Duodenal mucosa (tissue), 2 donors: ENCODE measurements around the gene DUX4.
"Not testable (repeated sequence)": the region's sequence is repeated elsewhere in the genome, so short reads cannot be mapped to it uniquely, and the experiment has no call there.

ENCODE experiments used
- H3K27ac ChIP-seq: one replicate; pipeline ENCODE4 v1.7.0; 2013; ENCODE audit warnings: low read depth, low read length
- H3K27me3 ChIP-seq, 2 donors: one replicate each; pipeline ENCODE4 v1.7.0; 2013; ENCODE audit warnings: low read length in 2 of 2, control low read depth in 1 of 2; ENCODE audit not compliant: insufficient read depth in 2 of 2, control insufficient read depth in 1 of 2
- H3K36me3 ChIP-seq, 2 donors: one replicate each; pipeline ENCODE4 v1.7.0; 2013; ENCODE audit warnings: low read length in 2 of 2, control low read depth in 1 of 2; ENCODE audit not compliant: insufficient read depth in 2 of 2, control insufficient read depth in 1 of 2
- H3K4me1 ChIP-seq, 2 donors: one replicate each; pipeline ENCODE4 v1.7.0; 2013; ENCODE audit warnings: low read length in 2 of 2, control low read depth in 1 of 2; ENCODE audit not compliant: insufficient read depth in 2 of 2, control insufficient read depth in 1 of 2
- H3K4me3 ChIP-seq, 2 donors: one replicate each; pipeline ENCODE4 v1.7.0; 2013; ENCODE audit warnings: low read length in 2 of 2, low read depth in 1 of 2
- H3K9ac ChIP-seq, 2 donors: one replicate each; pipeline ENCODE4 v1.7.0; 2013; ENCODE audit warnings: low read length in 2 of 2, low read depth in 1 of 2
- H3K9me3 ChIP-seq, 2 donors: one replicate each; pipeline ENCODE4 v1.7.0; 2013; ENCODE audit warnings: low read length in 2 of 2, control low read depth in 1 of 2; ENCODE audit not compliant: control insufficient read depth in 1 of 2

Gene DUX4

DNA sequence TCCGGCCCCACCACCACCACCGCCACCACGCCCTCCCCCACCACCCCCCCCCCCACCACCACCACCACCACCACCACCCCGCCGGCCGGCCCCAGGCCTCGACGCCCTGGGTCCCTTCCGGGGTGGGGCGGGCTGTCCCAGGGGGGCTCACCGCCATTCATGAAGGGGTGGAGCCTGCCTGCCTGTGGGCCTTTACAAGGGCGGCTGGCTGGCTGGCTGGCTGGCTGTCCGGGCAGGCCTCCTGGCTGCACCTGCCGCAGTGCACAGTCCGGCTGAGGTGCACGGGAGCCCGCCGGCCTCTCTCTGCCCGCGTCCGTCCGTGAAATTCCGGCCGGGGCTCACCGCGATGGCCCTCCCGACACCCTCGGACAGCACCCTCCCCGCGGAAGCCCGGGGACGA lies at the start of gene DUX4:
Gene DUX4, plus strand, starts transcription at position 347 of the 400 bp plus-strand sequence. Its CDS starts 0 bp downstream, at position 347.
- H3K27me3 ChIP-seq, H3K36me3 ChIP-seq, H3K4me3 ChIP-seq, H3K27ac ChIP-seq, H3K9me3 ChIP-seq, H3K9ac ChIP-seq, H3K4me1 ChIP-seq: not testable (repeated sequence)

DNA sequence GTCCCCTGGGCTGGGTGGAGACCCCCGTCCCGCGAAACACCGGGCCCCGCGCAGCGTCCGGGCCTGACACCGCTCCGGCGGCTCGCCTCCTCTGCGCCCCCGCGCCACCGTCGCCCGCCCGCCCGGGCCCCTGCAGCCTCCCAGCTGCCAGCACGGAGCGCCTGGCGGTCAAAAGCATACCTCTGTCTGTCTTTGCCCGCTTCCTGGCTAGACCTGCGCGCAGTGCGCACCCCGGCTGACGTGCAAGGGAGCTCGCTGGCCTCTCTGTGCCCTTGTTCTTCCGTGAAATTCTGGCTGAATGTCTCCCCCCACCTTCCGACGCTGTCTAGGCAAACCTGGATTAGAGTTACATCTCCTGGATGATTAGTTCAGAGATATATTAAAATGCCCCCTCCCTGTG lies 1.9 kb downstream of the DUX4 start:
- H3K36me3 ChIP-seq, H3K4me3 ChIP-seq, H3K9ac ChIP-seq, H3K27ac ChIP-seq, H3K4me1 ChIP-seq, H3K9me3 ChIP-seq, H3K27me3 ChIP-seq: not testable (repeated sequence)

DNA sequence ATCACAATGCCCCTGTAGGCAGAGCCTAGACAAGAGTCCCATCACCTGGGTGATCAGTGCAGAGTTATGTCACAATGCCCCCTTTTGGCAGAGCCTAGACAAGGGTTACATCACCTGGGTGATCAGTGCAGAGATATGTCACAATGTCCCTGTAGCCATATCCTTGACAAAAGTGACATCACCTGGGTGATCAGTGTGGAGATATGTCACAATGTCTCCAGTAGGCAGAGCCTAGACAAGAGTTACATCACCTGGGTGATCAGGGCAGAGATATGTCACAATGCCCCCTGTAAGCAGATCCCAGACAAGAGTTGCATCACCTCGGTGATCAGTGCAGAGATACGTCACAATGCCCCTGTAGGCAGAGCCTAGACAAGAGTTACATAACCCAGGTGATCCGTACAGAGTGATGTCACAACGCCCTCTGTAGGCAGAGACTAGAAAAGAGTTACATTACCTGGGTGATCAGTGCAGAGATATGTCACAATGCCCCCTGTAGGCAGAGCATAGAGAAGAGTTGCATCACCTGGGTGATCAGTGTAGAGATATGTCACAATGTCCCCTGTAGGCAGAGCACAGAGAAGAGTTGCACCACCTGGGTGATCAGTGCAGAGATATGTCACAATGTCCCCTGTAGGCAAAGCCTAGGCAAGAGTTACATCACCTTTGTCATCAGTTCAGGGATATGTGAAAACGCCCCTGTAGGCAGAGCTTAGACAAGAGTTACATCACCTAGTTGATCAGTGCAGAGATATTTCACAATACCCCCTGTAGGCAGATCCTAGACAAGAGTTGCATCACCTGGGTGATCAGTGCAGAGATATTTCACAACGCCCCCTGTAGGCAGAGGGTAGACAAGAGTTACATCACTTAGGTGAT lies 4.4 kb downstream of the DUX4 start:
- not testable (repeated sequence) for H3K36me3 ChIP-seq, H3K27ac ChIP-seq, H3K4me1 ChIP-seq, H3K4me3 ChIP-seq, H3K9me3 ChIP-seq, H3K9ac ChIP-seq, H3K27me3 ChIP-seq

DNA sequence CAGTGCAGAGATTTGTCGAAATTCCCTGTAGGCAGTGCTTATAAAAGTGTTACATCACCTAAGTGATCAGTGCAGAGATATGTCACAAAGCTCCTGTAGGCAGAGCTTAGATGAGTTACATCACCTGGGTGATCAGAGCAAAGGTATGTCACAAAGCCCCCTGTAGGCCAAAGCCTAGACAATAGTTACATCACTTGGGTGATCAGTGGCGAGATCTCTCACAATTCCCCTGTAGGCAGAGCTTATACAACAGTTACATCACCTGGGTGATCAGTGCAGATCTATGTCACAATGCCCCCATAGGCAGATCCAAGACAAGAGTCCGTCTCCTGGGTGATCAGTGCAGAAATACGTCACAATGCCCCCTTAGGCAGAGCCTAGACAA lies 5.0 kb downstream of the DUX4 start:
- not testable (repeated sequence) for H3K27me3 ChIP-seq, H3K9me3 ChIP-seq, H3K4me1 ChIP-seq, H3K36me3 ChIP-seq, H3K9ac ChIP-seq, H3K27ac ChIP-seq, H3K4me3 ChIP-seq

DNA sequence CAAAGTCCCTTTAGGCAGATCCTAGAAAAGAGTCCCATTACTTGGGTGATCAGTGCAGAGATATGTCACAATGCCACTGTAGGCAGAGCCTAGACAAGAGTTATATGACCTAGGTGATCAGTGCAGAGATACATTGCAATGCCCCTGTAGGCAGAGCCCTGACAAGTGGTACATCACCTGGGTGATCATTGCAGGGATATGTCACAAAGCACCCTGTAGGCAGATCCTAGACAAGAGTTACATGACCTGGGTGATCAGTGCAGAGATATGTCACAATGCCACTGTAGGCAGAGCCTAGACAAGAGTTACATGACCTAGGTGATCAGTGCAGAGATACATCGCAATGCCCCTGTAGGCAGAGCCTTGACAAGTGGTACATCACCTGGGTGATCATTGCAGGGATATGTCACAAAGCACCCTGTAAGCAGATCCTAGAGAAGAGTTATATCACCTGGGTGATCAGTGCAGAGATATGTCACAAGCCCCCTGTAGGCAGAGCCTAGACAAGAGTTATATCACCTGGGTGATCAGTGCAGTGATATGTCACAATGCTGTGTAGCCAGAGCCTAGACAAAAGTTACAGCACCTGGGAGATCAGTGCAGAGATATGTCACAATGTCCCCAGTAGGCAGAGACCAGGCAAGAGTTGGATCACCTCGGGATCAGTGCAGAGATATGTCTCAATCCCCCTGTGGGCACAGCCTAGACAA lies 5.6 kb downstream of the DUX4 start:
- not testable (repeated sequence) for H3K36me3 ChIP-seq, H3K9ac ChIP-seq, H3K9me3 ChIP-seq, H3K27ac ChIP-seq, H3K27me3 ChIP-seq, H3K4me1 ChIP-seq, H3K4me3 ChIP-seq

DNA sequence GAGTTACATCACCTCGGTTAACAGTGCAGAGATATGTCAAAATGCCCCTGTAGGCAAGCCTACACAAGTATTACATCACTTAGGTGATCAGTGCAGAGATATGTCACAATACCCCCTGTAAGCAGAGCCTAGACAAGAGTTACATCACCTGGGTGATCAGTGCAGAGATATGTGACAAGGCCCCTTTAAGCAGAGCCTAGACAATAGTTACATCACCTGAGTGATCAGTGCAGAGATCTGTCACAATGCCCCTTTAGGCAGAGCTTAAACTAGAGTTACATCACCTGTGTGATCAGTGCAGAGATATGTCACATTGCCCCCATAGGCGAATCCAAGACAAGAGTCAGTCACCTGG lies 6.1 kb downstream of the DUX4 start:
- not testable (repeated sequence) for H3K9ac ChIP-seq, H3K36me3 ChIP-seq, H3K9me3 ChIP-seq, H3K4me3 ChIP-seq, H3K27ac ChIP-seq, H3K27me3 ChIP-seq, H3K4me1 ChIP-seq

DNA sequence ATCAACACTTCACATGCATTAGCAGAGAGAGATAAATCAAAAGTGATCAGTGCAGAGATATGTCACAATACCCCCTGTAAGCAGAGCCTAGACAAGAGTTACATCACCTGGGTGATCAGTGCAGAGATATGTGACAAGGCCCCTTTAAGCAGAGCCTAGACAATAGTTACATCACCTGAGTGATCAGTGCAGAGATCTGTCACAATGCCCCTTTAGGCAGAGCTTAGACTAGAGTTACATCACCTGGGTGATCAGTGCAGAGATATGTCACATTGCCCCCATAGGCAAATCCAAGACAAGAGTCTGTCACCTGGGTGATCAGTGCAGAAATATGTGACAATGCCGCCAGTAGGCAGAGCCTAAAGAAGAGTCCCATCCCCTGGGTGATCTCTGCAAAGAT lies 7.4 kb downstream of the DUX4 start:
- not testable (repeated sequence) for H3K27ac ChIP-seq, H3K9me3 ChIP-seq, H3K4me1 ChIP-seq, H3K4me3 ChIP-seq, H3K9ac ChIP-seq, H3K27me3 ChIP-seq, H3K36me3 ChIP-seq

DNA sequence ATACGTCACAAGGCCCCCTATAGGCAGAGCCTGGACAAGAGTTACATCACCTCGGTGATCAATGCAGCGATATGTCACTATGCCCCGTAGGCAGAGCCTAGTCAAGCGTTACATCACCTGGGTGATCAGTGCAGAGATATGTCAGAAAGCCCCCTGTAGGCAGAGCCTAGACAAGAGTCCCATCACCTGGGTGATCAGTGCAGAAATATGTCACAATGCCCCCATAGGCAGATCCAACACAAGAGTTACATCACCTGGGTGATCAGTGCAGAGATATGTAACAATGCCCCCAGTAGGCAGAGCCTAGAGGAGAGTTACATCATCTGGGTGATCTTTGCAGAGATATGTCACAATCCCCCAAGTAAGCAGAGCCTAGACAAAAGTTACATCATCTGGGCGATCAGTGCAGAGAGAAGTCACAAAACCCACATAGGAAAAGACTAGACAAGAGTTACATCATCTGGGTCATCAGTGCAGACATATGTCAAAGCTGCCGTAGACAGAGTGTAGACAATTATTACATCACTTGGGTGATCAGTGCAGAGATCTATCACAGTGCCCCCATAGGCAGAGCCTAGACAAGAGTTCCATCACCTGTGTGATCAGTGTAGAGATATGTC lies 8.0 kb downstream of the DUX4 start:
- H3K9ac ChIP-seq, H3K27ac ChIP-seq, H3K4me3 ChIP-seq, H3K36me3 ChIP-seq, H3K27me3 ChIP-seq, H3K4me1 ChIP-seq, H3K9me3 ChIP-seq: not testable (repeated sequence)

DNA sequence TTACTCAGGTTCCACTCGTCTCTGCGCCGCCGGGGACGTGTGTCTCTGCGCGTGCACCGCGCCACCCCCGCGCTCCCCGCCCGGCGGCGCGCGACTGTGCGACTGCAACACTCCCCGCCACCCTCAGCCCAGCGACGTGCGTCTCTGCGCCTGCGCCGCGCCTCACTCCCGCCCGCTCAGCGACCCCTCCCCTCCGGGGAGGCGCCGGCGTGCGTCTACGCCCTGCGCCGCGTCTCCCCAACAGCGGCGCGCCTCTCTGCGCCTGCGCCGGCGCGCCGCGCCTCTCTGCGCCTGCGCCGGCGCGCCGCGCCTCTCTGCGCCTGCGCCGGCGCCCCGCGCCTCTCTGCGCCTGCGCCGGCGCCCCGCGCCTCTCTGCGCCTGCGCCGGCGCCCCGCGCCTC lies 29.9 kb downstream of the DUX4 start:
- H3K27ac ChIP-seq, H3K27me3 ChIP-seq, H3K9me3 ChIP-seq, H3K9ac ChIP-seq, H3K4me1 ChIP-seq, H3K36me3 ChIP-seq, H3K4me3 ChIP-seq: not testable (repeated sequence)
